AG10803 (cell line): ENCODE data around the gene TTBK1.
"Not testable (repeated sequence)": the region's sequence is repeated elsewhere in the genome, so short reads cannot be mapped to it uniquely, and the experiment has no call there.

Experiments
- DNase-seq: peaks from one replicate; pipeline ENCODE4 v3.0.0; 2010; ENCODE audit warnings: low read depth
- H3K4me3 ChIP-seq: 2 replicates; pipeline ENCODE4 v1.5.1; 2011; ENCODE audit warnings: mild to moderate bottlenecking, low read length, control low read depth
- TF ChIP-seq, protein P1 (sequence below): conservative IDR thresholded peaks from 2 replicates; pipeline ENCODE4 v1.5.1; 2011; ENCODE audit warnings: mild to moderate bottlenecking, low read length, control low read depth, inconsistent platforms

Gene TTBK1

DNA sequence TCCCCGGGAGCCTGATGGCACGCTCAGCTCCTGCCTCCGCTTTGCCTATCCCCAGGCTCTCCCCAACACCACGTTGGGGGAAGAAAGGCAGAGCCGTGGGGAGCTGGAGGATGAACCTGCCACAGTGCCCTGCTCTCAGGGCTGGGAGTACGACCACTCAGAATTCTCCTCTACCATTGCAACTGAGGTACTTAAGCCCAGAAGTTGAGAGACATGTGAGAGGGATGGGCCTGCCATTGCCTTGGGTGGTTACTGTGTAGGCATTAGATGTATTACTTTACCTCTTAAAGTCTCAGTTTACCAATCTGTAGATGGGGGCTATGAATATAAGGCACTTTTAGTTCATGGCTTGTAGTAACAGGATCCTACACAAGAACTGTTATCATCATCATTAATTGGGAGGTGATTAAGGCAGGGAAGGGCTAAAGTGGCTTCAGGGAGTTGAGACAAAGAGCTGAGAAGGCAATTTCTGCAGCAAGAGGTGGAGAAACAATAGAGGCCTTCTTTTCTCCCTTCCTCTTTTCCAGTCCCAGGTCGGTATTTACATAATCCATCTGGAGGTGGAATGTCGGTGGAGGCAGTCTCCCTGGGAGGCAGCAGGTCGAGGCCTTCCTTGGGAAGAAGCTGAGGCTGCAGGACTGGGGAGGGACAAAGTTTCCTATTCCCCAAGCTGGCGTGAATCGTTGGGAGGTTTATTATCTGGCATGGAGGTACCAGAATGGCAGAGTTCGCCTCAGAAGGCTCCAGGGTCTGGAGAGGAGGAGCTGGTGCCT lies 55.5 kb downstream of the TTBK1 start:
- no peak for DNase-seq
- TF ChIP-seq, protein P1, sequence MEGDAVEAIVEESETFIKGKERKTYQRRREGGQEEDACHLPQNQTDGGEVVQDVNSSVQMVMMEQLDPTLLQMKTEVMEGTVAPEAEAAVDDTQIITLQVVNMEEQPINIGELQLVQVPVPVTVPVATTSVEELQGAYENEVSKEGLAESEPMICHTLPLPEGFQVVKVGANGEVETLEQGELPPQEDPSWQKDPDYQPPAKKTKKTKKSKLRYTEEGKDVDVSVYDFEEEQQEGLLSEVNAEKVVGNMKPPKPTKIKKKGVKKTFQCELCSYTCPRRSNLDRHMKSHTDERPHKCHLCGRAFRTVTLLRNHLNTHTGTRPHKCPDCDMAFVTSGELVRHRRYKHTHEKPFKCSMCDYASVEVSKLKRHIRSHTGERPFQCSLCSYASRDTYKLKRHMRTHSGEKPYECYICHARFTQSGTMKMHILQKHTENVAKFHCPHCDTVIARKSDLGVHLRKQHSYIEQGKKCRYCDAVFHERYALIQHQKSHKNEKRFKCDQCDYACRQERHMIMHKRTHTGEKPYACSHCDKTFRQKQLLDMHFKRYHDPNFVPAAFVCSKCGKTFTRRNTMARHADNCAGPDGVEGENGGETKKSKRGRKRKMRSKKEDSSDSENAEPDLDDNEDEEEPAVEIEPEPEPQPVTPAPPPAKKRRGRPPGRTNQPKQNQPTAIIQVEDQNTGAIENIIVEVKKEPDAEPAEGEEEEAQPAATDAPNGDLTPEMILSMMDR = no peak

DNA sequence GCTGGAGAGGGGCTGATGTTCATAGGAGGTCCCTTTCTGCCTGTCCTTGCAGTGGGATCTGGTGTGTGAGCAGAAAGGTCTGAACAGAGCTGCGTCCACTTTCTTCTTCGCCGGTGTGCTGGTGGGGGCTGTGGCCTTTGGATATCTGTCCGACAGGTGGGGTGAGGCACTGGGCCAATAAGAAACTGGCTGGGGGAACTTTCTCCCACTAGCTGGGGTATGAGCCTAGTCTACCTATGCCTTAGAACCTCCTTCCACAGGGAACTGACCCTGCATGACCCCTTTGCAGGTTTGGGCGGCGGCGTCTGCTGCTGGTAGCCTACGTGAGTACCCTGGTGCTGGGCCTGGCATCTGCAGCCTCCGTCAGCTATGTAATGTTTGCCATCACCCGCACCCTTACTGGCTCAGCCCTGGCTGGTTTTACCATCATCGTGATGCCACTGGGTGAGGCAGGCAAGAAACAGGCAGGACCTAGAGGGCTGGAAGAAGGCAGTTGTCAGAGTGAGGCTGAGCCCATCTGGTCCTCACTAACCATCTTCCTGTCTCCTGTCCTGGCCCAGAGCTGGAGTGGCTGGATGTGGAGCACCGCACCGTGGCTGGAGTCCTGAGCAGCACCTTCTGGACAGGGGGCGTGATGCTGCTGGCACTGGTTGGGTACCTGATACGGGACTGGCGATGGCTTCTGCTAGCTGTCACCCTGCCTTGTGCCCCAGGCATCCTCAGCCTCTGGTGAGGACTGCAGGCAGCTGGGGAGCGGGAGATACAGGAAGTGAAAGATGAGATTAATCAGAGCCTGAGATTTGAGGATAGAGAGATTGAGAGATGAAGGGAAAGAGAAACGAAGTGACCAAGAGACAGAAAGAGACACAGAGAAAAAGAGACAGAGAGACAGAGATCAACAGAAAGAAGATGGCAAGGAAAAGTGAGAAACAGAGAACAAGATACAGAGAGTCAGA lies 56.3 kb downstream of the TTBK1 start:
- TF ChIP-seq, protein P1 = no peak
- DNase-seq = no peak

More for the DNA sequence above, 55.5 kb downstream of the TTBK1 start:
- H3K4me3 ChIP-seq = no peak overlapping the region

GRCh38 chr6:43301081-43301870 lies 58.0 kb downstream of the TTBK1 start:
- DNase-seq = no peak
- TF ChIP-seq, protein P1 = no peak
- no peak overlapping the region for H3K4me3 ChIP-seq

More for the DNA sequence above, 56.3 kb downstream of the TTBK1 start:
- H3K4me3 ChIP-seq = no peak overlapping the region

DNA sequence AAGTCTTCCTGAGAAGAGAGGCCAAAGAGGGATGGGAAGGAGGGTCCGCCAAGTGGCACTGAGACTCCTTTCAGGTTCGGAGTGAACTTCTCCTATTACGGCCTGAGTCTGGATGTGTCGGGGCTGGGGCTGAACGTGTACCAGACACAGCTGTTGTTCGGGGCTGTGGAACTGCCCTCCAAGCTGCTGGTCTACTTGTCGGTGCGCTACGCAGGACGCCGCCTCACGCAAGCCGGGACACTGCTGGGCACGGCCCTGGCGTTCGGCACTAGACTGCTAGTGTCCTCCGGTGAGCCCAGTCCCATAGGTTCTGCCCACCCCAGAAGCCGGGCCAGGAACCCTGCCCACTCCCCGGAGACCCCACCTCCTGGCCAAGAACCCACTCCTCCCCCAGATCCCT lies 58.8 kb downstream of the TTBK1 start:
- no peak overlapping the region for H3K4me3 ChIP-seq
- DNase-seq = no peak
- TF ChIP-seq, protein P1 = no peak

GRCh38 chr6:43303006-43303405 lies 59.7 kb downstream of the TTBK1 start:
- H3K4me3 ChIP-seq, DNase-seq: not testable (repeated sequence)

DNA sequence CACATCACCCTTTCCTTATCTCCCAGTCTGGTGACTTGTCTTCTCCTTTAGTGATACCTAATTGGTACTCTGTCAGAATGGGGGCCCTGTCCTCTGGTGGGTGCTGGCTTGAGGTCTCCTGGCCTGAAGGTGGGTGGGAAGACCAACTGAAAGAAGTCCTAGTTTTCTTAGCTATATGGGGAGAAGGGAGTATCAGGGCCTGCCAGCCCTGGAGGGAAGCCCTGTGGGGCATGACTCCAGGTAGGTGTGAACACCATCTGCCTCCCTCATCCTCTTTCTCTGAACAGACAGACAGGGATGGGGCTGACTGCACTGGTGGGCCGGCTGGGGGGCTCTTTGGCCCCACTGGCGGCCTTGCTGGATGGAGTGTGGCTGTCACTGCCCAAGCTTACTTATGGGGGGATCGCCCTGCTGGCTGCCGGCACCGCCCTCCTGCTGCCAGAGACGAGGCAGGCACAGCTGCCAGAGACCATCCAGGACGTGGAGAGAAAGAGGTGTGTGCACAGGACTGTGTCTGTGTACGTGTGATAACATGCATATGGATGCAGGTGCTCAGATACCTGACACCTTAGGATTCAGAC lies 60.6 kb downstream of the TTBK1 start:
- TF ChIP-seq, protein P1 = no peak
- H3K4me3 ChIP-seq = no peak overlapping the region
- no peak for DNase-seq

- H3K4me3 ChIP-seq = no peak overlapping the region
- DNase-seq = no peak
- TF ChIP-seq, protein P1 = no peak
Measured at GRCh38 chr6:43304361-43304760, 61.1 kb downstream of the TTBK1 start.
